Measurements from ENCODE around the gene FASTKD2.

FASTKD2 gene

GRCh38 chr2:206836722-206837121, 71.3 kb downstream of the FASTKD2 start:
- no peak for TF ChIP-seq CTCF (conservative IDR thresholded peaks at IDR 0.05; ENCODE audit: low read length)
- no peak overlapping the region for H3K4me3 ChIP-seq (ENCODE audit: low read length)
- no peak for DNase-seq (ENCODE audit: low read depth)

- no peak for TF ChIP-seq CTCF (conservative IDR thresholded peaks at IDR 0.05; ENCODE audit: low read length)
- H3K4me3 ChIP-seq (ENCODE audit: low read length) = no peak overlapping the region
- DNase-seq (ENCODE audit: low read depth) = no peak
These were observed 72.4 kb downstream of the FASTKD2 start for GRCh38 chr2:206837775-206838174.

GRCh38 chr2:206838690-206839089, 73.3 kb downstream of the FASTKD2 start:
- TF ChIP-seq CTCF (conservative IDR thresholded peaks at IDR 0.05; ENCODE audit: low read length) = no peak

GRCh38 chr2:206840999-206841398, 75.6 kb downstream of the FASTKD2 start:
- DNase-seq (ENCODE audit: low read depth) = no peak

More at GRCh38 chr2:206838690-206839089, 73.3 kb downstream of the FASTKD2 start:
- no peak for DNase-seq (ENCODE audit: low read depth)
- no peak overlapping the region for H3K4me3 ChIP-seq (ENCODE audit: low read length)

More at GRCh38 chr2:206840999-206841398, 75.6 kb downstream of the FASTKD2 start:
- no peak overlapping the region for H3K4me3 ChIP-seq (ENCODE audit: low read length)
- TF ChIP-seq CTCF (conservative IDR thresholded peaks at IDR 0.05; ENCODE audit: low read length) = no peak

All from AG10803 (cell line).